Suprapubic skin (tissue), 3 donors: ENCODE results near the gene CCDC85A.

ENCODE experiments used
- CTCF ChIP-seq, 2 donors: fragments of 200-600 bp in 1 of 2; fragments of 450-650 bp in 1 of 2; sonication (generic) in 1 of 2; IDR thresholded peaks; one replicate each; pipeline ENCODE4 v1.5.1; 2016 to 2019; ENCODE audit warnings: antibody characterized with exemption in 2 of 2, mild to moderate bottlenecking in 1 of 2, moderate library complexity in 1 of 2
- POLR2AphosphoS5 ChIP-seq, 3 donors: sonication (generic); formaldehyde crosslinking; IDR thresholded peaks; one replicate each; pipeline ENCODE4 v1.6.1; 2017; ENCODE audit warnings: antibody characterized with exemption in 3 of 3

DNA sequence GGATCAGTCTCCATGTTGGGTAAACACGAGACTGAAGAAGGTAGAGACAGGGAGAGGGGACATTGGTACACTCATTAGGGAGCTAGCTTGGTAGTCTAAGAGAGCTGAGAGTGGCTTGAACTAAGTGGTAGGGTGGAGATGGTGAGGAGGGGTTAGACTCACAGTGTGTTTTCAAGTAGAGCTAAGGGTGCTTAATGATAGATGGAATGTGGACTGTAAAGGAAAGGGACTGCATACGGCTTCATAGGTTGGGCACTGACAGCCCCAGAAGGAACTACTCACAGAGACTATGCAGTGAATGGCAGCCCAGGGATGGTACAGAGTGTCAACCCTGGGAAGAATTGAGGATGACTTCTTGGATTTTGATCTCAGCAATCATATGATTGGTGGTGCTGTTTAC is 178.1 kb downstream of the CCDC85A start:
- TF ChIP-seq CTCF (IDR thresholded peaks at IDR 0.05) (no peak), POLR2AphosphoS5 (IDR thresholded peaks at IDR 0.05) (no peak)
